Endothelial cell of umbilical vein (primary cell): ENCODE data around the gene TTC33. TPM values are rescaled to one million over a fixed set of nuclear protein-coding genes. Genes with fewer than 3 reads are reported as not detected.

ENCODE experiments used
- BruUV-seq: library from RNA; stranded (reverse); fragments of 400-500 nt; replicated peaks from 2 replicates; lab custom pipeline; 2021; lab: Mats Ljungman, UMichigan
- CTCF ChIA-PET: fragments of 300-600, 350-600 bp; sonication (Branson Sonifier 250); formaldehyde crosslinking; loops from one replicate; lab custom pipeline; 2021; ENCODE audit warnings: antibody characterized with exemption, inconsistent platforms; lab: Charles Lee
- POLR2A ChIA-PET: fragments of 300-600, 350-600 bp; sonication (Branson Sonifier 250); formaldehyde crosslinking; loops from one replicate; lab custom pipeline; 2021; ENCODE audit warnings: antibody characterized with exemption, inconsistent platforms; lab: Charles Lee
- DNase-seq: peaks from one replicate; pipeline ENCODE4 v3.0.0-alpha.2; 2011; ENCODE audit warnings: low read depth, low spot score
- FAIRE-seq: peaks from 2 replicates; lab custom pipeline; 2011; peaks lifted over from hg19 to GRCh38; lab: Jason Lieb, UNC
- H2AFZ ChIP-seq: 2 replicates; pipeline ENCODE4 v1.6.0; 2012; ENCODE audit warnings: low read depth, low read length, control low read depth, inconsistent platforms
- H3K27ac ChIP-seq: 2 replicates; pipeline ENCODE4 v1.5.1; 2011; ENCODE audit warnings: low read depth, mild to moderate bottlenecking, control low read depth, low read length, moderate library complexity; ENCODE audit not compliant: insufficient read depth
- H3K27me3 ChIP-seq, 2 experiments: 2 replicates each; pipeline versions ENCODE4 v1.6.0 to v1.6.1; 2011; ENCODE audit warnings: low read length in 2 of 2, mixed read lengths in 1 of 2; ENCODE audit not compliant: control insufficient read depth in 2 of 2, insufficient read depth in 2 of 2
- H3K36me3 ChIP-seq, 2 experiments: 2 replicates in 1 of 2; 3 replicates in 1 of 2; pipeline ENCODE4 v1.5.1; 2011; ENCODE audit warnings: low read length in 2 of 2, mild to moderate bottlenecking in 1 of 2, moderate library complexity in 1 of 2; ENCODE audit not compliant: control insufficient read depth in 2 of 2, insufficient read depth in 2 of 2; ENCODE audit errors: extremely low read depth in 1 of 2
- H3K4me1 ChIP-seq: 3 replicates; pipeline ENCODE4 v1.5.1; 2011; ENCODE audit warnings: mild to moderate bottlenecking, low read length; ENCODE audit not compliant: control insufficient read depth, insufficient read depth; ENCODE audit errors: extremely low read depth
- H3K4me2 ChIP-seq: 2 replicates; pipeline ENCODE4 v1.6.1; 2011; ENCODE audit warnings: low read length, control low read depth, mixed read lengths; ENCODE audit not compliant: insufficient read depth
- H3K4me3 ChIP-seq, 3 experiments: fragments of 200-600 bp in 1 of 3; sonication (generic), shearing (Covaris generic) in 1 of 3; replicated peaks in 1 of 3; 2 replicates each; pipeline ENCODE4 v1.5.1; 2011 to 2016; ENCODE audit warnings: control low read depth in 3 of 3, low read length in 3 of 3, mild to moderate bottlenecking in 2 of 3, inconsistent platforms in 1 of 3, low read depth in 1 of 3, moderate library complexity in 1 of 3; ENCODE audit not compliant: insufficient read depth in 1 of 3
- H3K79me2 ChIP-seq: 2 replicates; pipeline ENCODE4 v1.6.0; 2012; ENCODE audit warnings: low read length, inconsistent platforms; ENCODE audit not compliant: control insufficient read depth, insufficient read depth
- H3K9ac ChIP-seq: replicated peaks from 2 replicates; pipeline ENCODE3; 2011; ENCODE audit warnings: low read length, control low read depth; ENCODE audit not compliant: insufficient read depth; ENCODE audit errors: extremely low read depth
- H3K9me1 ChIP-seq: replicated peaks from 3 replicates; pipeline ENCODE4 v1.6.0; 2011; ENCODE audit warnings: mild to moderate bottlenecking, low read length; ENCODE audit not compliant: control insufficient read depth, insufficient read depth; ENCODE audit errors: extremely low read depth
- H3K9me3 ChIP-seq: replicated peaks from 2 replicates; pipeline ENCODE4 v1.5.1; 2012; ENCODE audit warnings: low read length, inconsistent platforms; ENCODE audit not compliant: control insufficient read depth, insufficient read depth
- H4K20me1 ChIP-seq: replicated peaks from 2 replicates; pipeline ENCODE3; 2011; ENCODE audit warnings: mild to moderate bottlenecking, low read length; ENCODE audit not compliant: control insufficient read depth, insufficient read depth; ENCODE audit errors: extremely low read depth
- EZH2 ChIP-seq: IDR thresholded peaks from 2 replicates; pipeline ENCODE4 v1.6.1; 2012; ENCODE audit warnings: borderline replicate concordance, low read depth, mild to moderate bottlenecking, moderate library complexity, low read length, inconsistent platforms; ENCODE audit not compliant: severe bottlenecking
- FOS ChIP-seq: IDR thresholded peaks from 2 replicates; pipeline ENCODE4 v1.6.1; 2011; ENCODE audit warnings: mild to moderate bottlenecking, low read length, moderate library complexity, borderline replicate concordance; ENCODE audit not compliant: insufficient read depth
- GATA2 ChIP-seq: IDR thresholded peaks from 2 replicates; pipeline ENCODE4 v1.7.0; 2011; ENCODE audit warnings: low read depth, mild to moderate bottlenecking, moderate library complexity, mixed read lengths, low read length; ENCODE audit not compliant: insufficient read length, insufficient read depth
- JUN ChIP-seq: IDR thresholded peaks from 2 replicates; pipeline ENCODE4 v1.6.1; 2011; ENCODE audit warnings: borderline replicate concordance, low read depth; ENCODE audit not compliant: insufficient read length, insufficient read depth
- POLR2AphosphoS5 ChIP-seq: IDR thresholded peaks from 2 replicates; pipeline ENCODE4 v1.6.1; 2012; ENCODE audit warnings: low read depth, mild to moderate bottlenecking, control low read depth, low read length, moderate library complexity; ENCODE audit not compliant: insufficient read depth
- dilution Hi-C: fragments of 300-500 bp; cut with MboI; formaldehyde crosslinking; loops from one replicate; pipeline ENCODE4 v1.15.0; 2019; ENCODE audit warnings: low sequenced_read_pairs; ENCODE audit not compliant: extremely low pct_ligation_motif_present
- intact Hi-C: fragments of 100-400 bp; cut with micrococcal nuclease; formaldehyde crosslinking; loops from one replicate; pipeline ENCODE4 v1.10.0; 2022
- polyA plus RNA-seq, 4 experiments: library from polyadenylated mRNA; depleted of rRNA in 3 of 4; stranded (reverse) in 3 of 4; unstranded in 1 of 4; fragments of >200 nt; gene quantifications; 2 replicates each; pipeline versions ENCODE4 v1.2.1 to v1.2.3, GENCODE V29; 2011 to 2012; ENCODE audit warnings: missing spikeins in 1 of 4
- total RNA-seq: library from RNA; stranded (reverse); gene quantifications from 2 replicates; pipeline ENCODE4 v1.2.3, GENCODE V29; 2021
- TF ChIP-seq, protein P1 (sequence below), 2 donors: IDR thresholded peaks; 1 replicate in 1 of 2; 2 replicates in 1 of 2; pipeline ENCODE4 v1.5.1; 2011; ENCODE audit warnings: low read length in 2 of 2, mild to moderate bottlenecking in 2 of 2, moderate library complexity in 2 of 2, control low read depth in 1 of 2, inconsistent platforms in 1 of 2, low read depth in 1 of 2; ENCODE audit not compliant: insufficient read depth in 1 of 2; ENCODE audit errors: extremely low read depth in 1 of 2

Gene TTC33
- total and polyA plus RNA-seq, 2 donors (not counting 3 experiments of a cell fraction or from before 2014, with no cell fraction given) = 2.2 to 11.7 TPM

DNA sequence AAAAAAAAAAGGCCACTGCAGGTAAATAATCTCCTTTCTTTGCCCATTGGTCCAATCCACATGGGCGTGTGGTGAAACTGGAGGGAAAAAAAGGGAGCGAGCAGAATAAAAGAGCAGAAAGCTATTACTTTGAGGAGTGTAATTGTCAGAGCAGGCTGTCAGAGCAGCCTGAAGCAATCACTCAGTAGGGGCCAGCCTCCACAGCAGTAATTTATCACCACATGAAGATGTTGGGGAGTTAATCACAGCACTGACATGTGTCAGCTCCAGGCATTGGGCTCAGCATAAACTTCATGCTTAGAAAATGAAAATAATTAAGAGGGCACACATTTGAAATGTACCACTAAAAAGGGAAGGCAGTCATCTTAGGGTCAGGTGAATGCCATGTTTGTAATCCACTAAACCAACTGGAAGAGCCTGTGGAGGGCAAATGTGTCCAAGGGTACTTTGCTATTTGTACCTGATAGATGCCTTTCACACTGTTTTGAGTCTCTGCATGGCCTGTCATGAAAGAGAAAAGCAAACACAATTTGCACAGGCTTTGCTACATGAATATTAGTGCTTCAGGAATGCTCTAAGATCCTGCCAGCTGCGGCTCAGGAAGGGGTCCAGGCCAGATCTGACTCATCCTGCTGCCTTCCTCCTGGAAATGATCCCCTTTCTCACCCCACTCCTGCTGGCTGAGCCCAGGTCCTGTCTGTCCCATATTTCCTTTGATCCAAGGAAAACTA lies 79.0 kb downstream of the TTC33 start:
- no TSS peak for BruUV-seq
- Histone ChIP-seq H3K27ac (peak overlapping the region; percentile 76), H3K9me3 (no peaks in the 10 kb centered on the region), H2AFZ (no peak overlapping the region), H3K4me2 (peak overlapping the region; percentile 95), H3K9ac (peak overlapping the region; percentile 81), H3K79me2 (peaks cover 39% of the 10 kb centered on the region), H3K4me3 (peak overlapping the region in 1 of 3 experiments; percentile 76), H3K9me1 (no peaks in the 10 kb centered on the region), H4K20me1 (no peaks in the 10 kb centered on the region), H3K4me1 (peaks cover 26% of the 10 kb centered on the region), H3K36me3 (peaks cover 0 to 6% of the 10 kb centered on the region in 2 experiments), H3K27me3 (no peaks in the 10 kb centered on the region)
- TF ChIP-seq JUN (peak; percentile 86), FOS (peak; percentile 97), POLR2AphosphoS5 (peak; percentile 61), GATA2 (peak; percentile 77), EZH2 (no peak)
- TF ChIP-seq, protein P1, sequence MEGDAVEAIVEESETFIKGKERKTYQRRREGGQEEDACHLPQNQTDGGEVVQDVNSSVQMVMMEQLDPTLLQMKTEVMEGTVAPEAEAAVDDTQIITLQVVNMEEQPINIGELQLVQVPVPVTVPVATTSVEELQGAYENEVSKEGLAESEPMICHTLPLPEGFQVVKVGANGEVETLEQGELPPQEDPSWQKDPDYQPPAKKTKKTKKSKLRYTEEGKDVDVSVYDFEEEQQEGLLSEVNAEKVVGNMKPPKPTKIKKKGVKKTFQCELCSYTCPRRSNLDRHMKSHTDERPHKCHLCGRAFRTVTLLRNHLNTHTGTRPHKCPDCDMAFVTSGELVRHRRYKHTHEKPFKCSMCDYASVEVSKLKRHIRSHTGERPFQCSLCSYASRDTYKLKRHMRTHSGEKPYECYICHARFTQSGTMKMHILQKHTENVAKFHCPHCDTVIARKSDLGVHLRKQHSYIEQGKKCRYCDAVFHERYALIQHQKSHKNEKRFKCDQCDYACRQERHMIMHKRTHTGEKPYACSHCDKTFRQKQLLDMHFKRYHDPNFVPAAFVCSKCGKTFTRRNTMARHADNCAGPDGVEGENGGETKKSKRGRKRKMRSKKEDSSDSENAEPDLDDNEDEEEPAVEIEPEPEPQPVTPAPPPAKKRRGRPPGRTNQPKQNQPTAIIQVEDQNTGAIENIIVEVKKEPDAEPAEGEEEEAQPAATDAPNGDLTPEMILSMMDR (IDR thresholded peaks at IDR 0.05; ENCODE audit: extremely low read depth in 1 of 2, insufficient read depth in 1 of 2, low read depth in 1 of 2, low read length in 2 of 2) = peak in 1 of 2 donors; percentile 15
- ChIA-PET POLR2A (no interaction called here), CTCF (interaction anchor here (0.8 to 1.7 kb wide), 11 partner anchors 9 to 949 kb away, joined by 3 to 9 read pairs (median 5); no protein-coding TSS in a partner anchor)
- FAIRE-seq = peak; percentile 98
- intact Hi-C loops = loop anchor here (5.0 kb wide), 2 partner anchors 454 to 569 kb away; no protein-coding TSS in a partner anchor
- DNase-seq = peak; percentile 93
- dilution Hi-C loops = no loop called here
